GM12874 (cell line): ENCODE results near the gene TEX2.

Experiments used
- CTCF ChIP-seq: IDR thresholded peaks from 2 replicates; pipeline ENCODE4 v1.5.1; 2011; ENCODE audit warnings: low read depth, mild to moderate bottlenecking, control low read depth, low read length, moderate library complexity; ENCODE audit not compliant: insufficient read depth

The TEX2 gene

GRCh38 chr17:64124609-64125008 is 138.5 kb downstream of the TEX2 start:
- TF ChIP-seq CTCF: no peak

GRCh38 chr17:64123114-64123513 is 139.9 kb downstream of the TEX2 start:
- no peak for TF ChIP-seq CTCF

DNA sequence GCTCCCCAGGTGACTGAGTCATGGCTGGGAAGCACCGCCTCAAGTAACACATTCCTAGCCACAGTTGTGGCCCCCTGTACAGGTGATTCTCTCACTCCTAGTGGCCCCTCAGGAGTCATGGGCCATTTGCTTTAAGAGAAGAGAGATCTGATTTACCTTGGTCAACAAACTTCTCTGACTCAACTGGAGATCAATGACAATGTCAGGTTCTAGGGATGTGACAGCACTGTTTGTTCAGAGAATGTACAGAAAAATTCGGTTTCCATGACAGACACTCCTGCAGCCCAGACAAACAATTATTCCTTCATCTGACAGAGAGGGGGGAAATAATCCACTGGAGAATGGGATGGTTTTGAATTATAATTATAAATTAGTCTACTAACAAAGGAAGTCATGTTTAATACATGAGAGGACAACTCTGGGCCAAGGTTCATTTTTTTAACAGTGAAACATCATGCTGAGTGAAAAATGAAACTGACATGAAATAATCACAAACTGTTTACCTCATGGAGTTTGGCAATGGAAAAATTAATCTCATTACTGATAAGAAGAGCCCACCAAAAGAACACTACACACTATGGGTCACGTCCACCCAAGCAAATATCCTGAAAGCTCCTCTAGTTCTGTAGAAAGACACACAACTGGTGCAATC is 142.8 kb downstream of the TEX2 start:
- TF ChIP-seq CTCF: no peak

DNA sequence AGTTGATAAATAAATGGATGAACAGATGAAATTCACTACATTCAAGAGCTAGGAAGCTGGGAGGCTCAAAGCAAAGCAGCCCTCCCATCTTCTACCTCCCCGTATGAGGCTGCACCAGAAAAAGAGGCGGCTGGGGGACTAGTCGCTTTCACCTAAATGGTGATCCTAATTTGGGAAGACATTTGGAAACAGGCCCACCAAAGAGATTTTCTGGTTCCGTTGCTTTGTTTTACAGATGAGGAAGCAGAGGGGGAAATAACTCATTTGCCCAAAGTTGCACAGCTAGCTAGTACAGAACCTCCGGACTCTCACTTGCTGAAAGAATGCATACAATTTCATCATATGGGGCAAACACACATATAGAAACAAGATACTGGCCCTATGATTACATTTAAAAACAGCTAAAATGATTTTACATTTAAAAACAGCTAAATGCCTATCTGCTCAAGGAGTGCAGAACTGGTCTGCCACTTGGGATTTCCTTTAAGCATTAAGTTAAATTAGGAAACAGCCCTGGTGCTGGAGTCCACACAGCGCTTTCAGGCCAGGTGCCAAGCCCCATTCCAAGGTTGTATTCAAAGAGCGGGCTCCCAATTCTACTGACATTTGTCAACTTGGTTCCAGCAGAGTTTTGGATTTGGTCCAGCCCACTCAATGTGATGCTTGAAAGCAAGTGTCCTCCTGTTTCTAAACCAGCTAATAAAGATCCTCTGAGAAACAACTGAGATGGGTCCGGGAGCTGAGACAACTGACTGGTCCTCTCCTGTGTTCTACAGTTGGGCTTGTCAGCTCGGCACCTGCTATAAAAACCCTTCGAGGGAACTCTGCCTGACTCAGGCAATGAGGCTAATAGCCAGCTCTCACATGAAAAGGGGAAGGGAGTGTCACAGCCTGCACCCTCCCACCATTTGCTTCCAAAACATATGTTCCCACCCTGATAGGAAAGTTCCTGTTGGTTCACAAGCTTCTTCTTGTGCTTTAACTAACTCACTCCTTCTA is 144.8 kb downstream of the TEX2 start:
- TF ChIP-seq CTCF: no peak

GRCh38 chr17:64115822-64116534 is 147.1 kb downstream of the TEX2 start:
- TF ChIP-seq CTCF: no peak

DNA sequence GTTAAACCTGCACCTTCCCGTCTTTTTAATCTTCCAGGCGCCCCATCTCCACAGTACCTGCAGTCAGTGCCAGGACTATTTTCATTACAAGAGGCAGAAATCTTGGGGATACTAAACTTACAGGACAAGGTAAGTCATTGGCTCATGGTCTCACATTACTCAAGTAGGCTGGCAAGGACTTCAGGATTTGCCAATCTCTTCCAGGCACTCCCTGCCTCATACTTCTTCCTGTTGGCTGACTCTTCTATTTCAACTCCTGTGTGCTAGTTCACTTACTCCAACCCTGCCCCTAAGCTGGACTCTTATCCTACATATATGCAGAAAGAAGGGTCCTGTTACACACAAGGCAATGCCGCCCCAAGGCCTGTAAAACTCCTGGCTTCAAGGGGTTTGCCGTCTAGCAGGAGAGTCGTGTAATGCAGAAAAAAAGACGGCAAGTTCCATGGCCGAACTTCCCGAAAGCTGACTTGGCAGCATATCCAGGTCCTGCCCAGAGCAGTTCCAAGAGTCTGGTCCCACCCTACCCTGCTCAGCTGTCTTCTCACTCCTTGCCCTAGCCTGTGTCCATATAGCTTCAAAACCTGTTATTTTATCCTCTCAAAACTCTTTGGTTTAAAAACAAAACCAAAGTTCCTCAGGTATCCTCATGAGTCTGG is 147.9 kb downstream of the TEX2 start:
- TF ChIP-seq CTCF: no peak
